T-cell (primary cell): ENCODE results near the gene BEAN1. TPM values are rescaled to one million over a fixed set of nuclear protein-coding genes. Genes with fewer than 3 reads are reported as not detected.

ENCODE experiments used
- ATAC-seq, 4 experiments: fragments of 200-7000 bp in 3 of 4; fragments of 150-1000 bp in 1 of 4; cut with Tn5 transposase; replicated peaks in 1 of 4; 1 replicate in 3 of 4; 2 replicates in 1 of 4; pipeline ENCODE4 v1.10.0; 2021; ENCODE audit warnings: moderate library complexity in 3 of 4, mild to moderate bottlenecking in 2 of 4, moderate number of reproducible peaks in 1 of 4
- CTCF ChIA-PET, 2 donors: fragments of 300-600 bp; sonication (Branson Sonifier 250); formaldehyde crosslinking; loops; one replicate each; lab custom pipeline; 2022; ENCODE audit warnings: antibody characterized with exemption in 2 of 2; lab: Charles Lee
- POLR2A ChIA-PET, 2 donors: fragments of 300-600 bp; sonication (Branson Sonifier 250); formaldehyde crosslinking; loops; one replicate each; lab custom pipeline; 2022; ENCODE audit warnings: antibody characterized with exemption in 2 of 2; lab: Charles Lee
- DNase-seq, 35 experiments: peaks; one replicate each; pipeline versions ENCODE4 v3.0.0 to v3.0.0-alpha.2; 2013 to 2023
- H3K27ac ChIP-seq: one replicate; pipeline ENCODE4 v1.5.1; 2013; ENCODE audit warnings: low read length
- H3K27me3 ChIP-seq, 2 experiments: replicated peaks in 1 of 2; 1 replicate in 1 of 2; 2 replicates in 1 of 2; pipeline versions ENCODE4 v1.6.1 to v1.7.0; 2013; ENCODE audit warnings: low read length in 1 of 2, mixed read lengths in 1 of 2; ENCODE audit not compliant: control insufficient read depth in 2 of 2, insufficient read depth in 2 of 2; ENCODE audit errors: extremely low read depth in 1 of 2
- H3K36me3 ChIP-seq, 2 donors: 1 replicate in 1 of 2; 2 replicates in 1 of 2; pipeline versions ENCODE4 v1.6.1 to v1.7.0; 2013; ENCODE audit warnings: low read length in 1 of 2; ENCODE audit not compliant: control insufficient read depth in 2 of 2, insufficient read depth in 1 of 2; ENCODE audit errors: extremely low read depth in 1 of 2
- H3K4me1 ChIP-seq, 2 experiments: 1 replicate in 1 of 2; 2 replicates in 1 of 2; pipeline versions ENCODE4 v1.6.1 to v1.7.0; 2013; ENCODE audit warnings: low read length in 2 of 2, mixed read lengths in 1 of 2; ENCODE audit not compliant: insufficient read depth in 2 of 2, control insufficient read depth in 1 of 2; ENCODE audit errors: extremely low read depth in 1 of 2
- H3K4me3 ChIP-seq, 2 donors: 1 replicate in 1 of 2; 2 replicates in 1 of 2; pipeline versions ENCODE4 v1.5.1 to v1.7.0; 2013; ENCODE audit warnings: mild to moderate bottlenecking in 2 of 2, low read length in 1 of 2, moderate library complexity in 1 of 2; ENCODE audit not compliant: control insufficient read depth in 1 of 2; ENCODE audit errors: extremely low read depth in 1 of 2
- H3K9me3 ChIP-seq: 2 replicates; pipeline ENCODE4 v1.7.0; 2013
- H3K27ac Mint-ChIP-seq, 2 donors: one replicate each; pipeline ENCODE4 v1.8.0; 2020 to 2021; ENCODE audit warnings: mild to moderate bottlenecking in 2 of 2, mixed read lengths in 2 of 2
- H3K27me3 Mint-ChIP-seq, 2 donors: one replicate each; pipeline ENCODE4 v1.8.0; 2021 to 2022; ENCODE audit warnings: mixed read lengths in 2 of 2
- H3K36me3 Mint-ChIP-seq: one replicate; pipeline ENCODE4 v1.8.0; 2021; ENCODE audit warnings: mixed read lengths
- H3K4me1 Mint-ChIP-seq, 3 donors: one replicate each; pipeline ENCODE4 v1.8.0; 2020 to 2022; ENCODE audit warnings: mixed read lengths in 3 of 3, mild to moderate bottlenecking in 1 of 3
- H3K4me3 Mint-ChIP-seq, 3 donors: one replicate each; pipeline ENCODE4 v1.8.0; 2020 to 2022; ENCODE audit warnings: mild to moderate bottlenecking in 3 of 3, mixed read lengths in 3 of 3, moderate library complexity in 3 of 3
- H3K9me3 Mint-ChIP-seq, 3 donors: one replicate each; pipeline ENCODE4 v1.8.0; 2020 to 2022; ENCODE audit warnings: mixed read lengths in 3 of 3
- WGBS: methylation state at CpG from one replicate; pipeline ENCODE4 v1.1.5; 2013; ENCODE audit warnings: missing lambda C conversion rate; ENCODE audit not compliant: insufficient coverage; 5-methylcytosine and 5-hydroxymethylcytosine counted together
- total RNA-seq, 35 experiments: library from RNA in 6 of 35; stranded (reverse) in 6 of 35; fragments of 120-200 nt in 1 of 35; gene quantifications; one replicate each; pipeline versions ENCODE4 v1.2.1 to v1.2.4 and lab custom pipeline; 2013 to 2026

BEAN1 gene
- total RNA-seq, 5 donors from 2014 or later (not counting 1 experiment from before 2014, with no cell fraction given) = not detected

DNA sequence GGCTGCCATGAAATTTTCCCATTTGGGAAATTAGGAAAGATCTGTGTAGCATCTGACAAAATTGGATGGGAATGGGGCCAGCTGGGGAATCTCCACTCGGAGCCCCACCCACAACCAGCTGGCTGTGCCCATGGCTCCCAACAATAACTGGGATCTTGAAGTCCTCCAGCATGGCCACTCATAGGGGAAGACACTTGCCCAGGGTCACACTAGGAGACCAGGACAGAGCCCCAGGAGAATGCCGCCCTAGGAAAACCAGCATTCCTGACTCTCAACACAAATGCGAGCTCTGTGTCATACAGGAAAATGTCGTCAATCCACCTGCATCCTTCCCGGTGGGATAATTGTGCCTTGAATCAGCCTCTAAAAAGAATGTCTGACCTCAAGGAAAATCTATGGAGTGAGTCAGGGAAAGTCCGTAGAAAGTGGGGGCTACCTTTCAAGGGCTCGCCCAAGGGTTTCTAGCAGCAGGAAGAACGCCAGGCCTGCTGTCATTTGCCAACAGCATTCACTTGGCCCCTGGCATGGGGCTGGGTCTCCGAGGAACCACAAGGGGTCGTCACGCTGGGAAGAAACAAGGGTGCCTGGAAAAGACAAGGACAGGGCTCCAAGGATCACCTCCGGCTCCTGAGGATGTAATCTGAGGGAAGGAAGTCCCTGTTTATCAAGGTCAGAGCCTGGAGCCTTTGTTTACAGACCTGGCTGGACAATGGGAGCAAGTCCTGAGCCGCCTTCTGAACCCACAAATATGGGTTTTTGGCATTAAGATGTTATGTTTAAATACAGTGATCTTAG lies 44.7 kb upstream of the BEAN1 start:
- H3K27me3 Mint-ChIP-seq = peaks cover 0 to 5% of the 10 kb centered on the region in 2 donors
- Histone ChIP-seq H3K9me3 (no peaks in the 10 kb centered on the region), H3K36me3 (no peaks in the 10 kb centered on the region), H3K27me3 (peaks cover 0 to 13% of the 10 kb centered on the region in 2 experiments), H3K4me3 (no peak overlapping the region), H3K27ac (no peak overlapping the region), H3K4me1 (no peaks in the 10 kb centered on the region)
- no peak overlapping the region for H3K27ac Mint-ChIP-seq
- CTCF ChIA-PET = interaction anchor here in 1 of 2 donors (0.5 kb wide), 1 partner anchor 925 kb away, joined by 3 read pairs; no protein-coding TSS in a partner anchor
- ATAC-seq = no peak
- H3K36me3 Mint-ChIP-seq = no peaks in the 10 kb centered on the region
- peaks cover 0 to 9% (median 5%) of the 10 kb centered on the region in 3 donors for H3K9me3 Mint-ChIP-seq
- DNase-seq = no peak
- 86% methylated on average over 9 of the region's 13 CpGs for WGBS
- POLR2A ChIA-PET = no interaction called here
- no peak overlapping the region for H3K4me3 Mint-ChIP-seq
- no peaks in the 10 kb centered on the region for H3K4me1 Mint-ChIP-seq

DNA sequence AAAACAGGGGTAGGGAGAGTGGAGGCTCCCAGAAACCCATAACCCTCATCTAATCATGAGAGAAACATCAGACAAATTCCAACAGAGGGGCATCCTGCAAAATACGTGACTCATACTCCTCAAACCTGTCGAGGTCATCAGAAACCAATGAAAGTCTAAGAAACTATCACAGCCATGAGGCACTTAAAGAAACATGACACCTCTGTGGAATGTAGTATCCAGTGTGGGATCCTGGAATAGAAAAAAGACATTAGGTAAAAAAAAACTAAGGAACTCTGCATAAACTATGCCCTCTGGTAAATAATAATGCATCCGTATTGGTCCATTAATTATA lies 44.2 kb upstream of the BEAN1 start:
- DNase-seq = no peak
- no peaks in the 10 kb centered on the region for H3K4me1 Mint-ChIP-seq
- ChIA-PET CTCF (no interaction called here), POLR2A (no interaction called here)
- peaks cover 0 to 9% (median 5%) of the 10 kb centered on the region in 3 donors for H3K9me3 Mint-ChIP-seq
- peaks cover 0 to 9% of the 10 kb centered on the region in 2 donors for H3K27me3 Mint-ChIP-seq
- no peaks in the 10 kb centered on the region for H3K36me3 ChIP-seq
- no peak overlapping the region for H3K27ac Mint-ChIP-seq
- peaks cover 0 to 19% of the 10 kb centered on the region in 2 experiments for H3K27me3 ChIP-seq
- H3K4me1 ChIP-seq = no peaks in the 10 kb centered on the region
- no peak overlapping the region for H3K4me3 Mint-ChIP-seq
- 100% methylated on average over 1 of the region's 3 CpGs for WGBS
- H3K4me3 ChIP-seq = no peak overlapping the region
- H3K9me3 ChIP-seq = no peaks in the 10 kb centered on the region
- H3K27ac ChIP-seq = no peak overlapping the region
- no peaks in the 10 kb centered on the region for H3K36me3 Mint-ChIP-seq
- no peak for ATAC-seq

DNA sequence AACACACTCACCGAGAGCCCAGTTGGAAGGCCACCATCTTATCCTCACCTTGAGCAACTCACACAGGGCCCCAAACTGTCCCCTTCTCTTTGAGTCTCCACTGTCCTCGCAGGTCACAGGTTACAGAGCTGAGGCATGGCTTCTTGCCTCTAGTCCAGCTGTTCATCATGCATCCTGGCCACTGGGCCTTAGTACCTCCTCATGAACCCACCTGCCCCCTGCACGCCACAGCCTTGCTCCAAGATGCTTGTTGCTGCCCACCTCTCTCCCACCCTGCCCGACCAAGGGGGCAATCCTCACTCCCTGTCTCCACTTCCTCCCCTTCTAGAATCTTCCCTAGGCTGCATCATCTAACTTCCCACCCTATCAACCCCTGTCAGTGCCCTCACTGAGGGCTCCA lies 43.5 kb upstream of the BEAN1 start:
- no peak overlapping the region for H3K27ac Mint-ChIP-seq
- Histone ChIP-seq H3K27me3 (peaks cover 0 to 22% of the 10 kb centered on the region in 2 experiments), H3K4me1 (no peaks in the 10 kb centered on the region), H3K27ac (no peak overlapping the region), H3K36me3 (no peaks in the 10 kb centered on the region), H3K9me3 (no peaks in the 10 kb centered on the region), H3K4me3 (no peak overlapping the region)
- H3K4me3 Mint-ChIP-seq = no peak overlapping the region
- 65% methylated on average over 3 of the region's 4 CpGs for WGBS
- ATAC-seq (no peak), DNase-seq (no peak)
- POLR2A ChIA-PET = no interaction called here
- CTCF ChIA-PET = no interaction called here
- peaks cover 0 to 12% of the 10 kb centered on the region in 2 donors for H3K27me3 Mint-ChIP-seq
- H3K4me1 Mint-ChIP-seq = no peaks in the 10 kb centered on the region
- no peaks in the 10 kb centered on the region for H3K36me3 Mint-ChIP-seq
- peaks cover 0 to 9% (median 5%) of the 10 kb centered on the region in 3 donors for H3K9me3 Mint-ChIP-seq

DNA sequence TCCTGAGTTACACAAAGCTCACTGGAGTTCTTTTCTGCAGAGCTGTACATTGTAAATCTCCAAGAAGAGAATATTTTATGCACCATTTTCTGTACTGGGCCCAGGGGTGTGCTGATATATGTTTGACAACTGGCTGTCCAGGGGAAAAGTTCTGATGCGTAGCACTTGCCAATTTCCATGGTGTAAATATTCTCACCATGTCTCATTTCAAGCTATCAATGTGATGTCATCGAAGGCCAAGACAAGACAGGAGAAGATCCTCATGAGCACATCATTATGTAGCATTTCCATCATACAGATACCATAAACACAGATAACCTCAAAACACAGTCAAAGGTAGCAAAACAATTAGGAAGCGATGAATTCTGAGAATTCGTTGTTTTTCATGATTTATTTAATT lies 41.7 kb upstream of the BEAN1 start:
- H3K27me3 Mint-ChIP-seq = peaks cover 0 to 12% of the 10 kb centered on the region in 2 donors
- H3K9me3 Mint-ChIP-seq = peaks cover 0 to 6% (median 2%) of the 10 kb centered on the region in 3 donors
- Histone ChIP-seq H3K36me3 (no peaks in the 10 kb centered on the region), H3K4me3 (no peak overlapping the region), H3K27me3 (peaks cover 0 to 26% of the 10 kb centered on the region in 2 experiments), H3K9me3 (no peaks in the 10 kb centered on the region), H3K4me1 (no peaks in the 10 kb centered on the region), H3K27ac (no peak overlapping the region)
- H3K36me3 Mint-ChIP-seq = no peaks in the 10 kb centered on the region
- ChIA-PET CTCF (no interaction called here), POLR2A (no interaction called here)
- ATAC-seq (no peak), DNase-seq (no peak)
- no peak overlapping the region for H3K27ac Mint-ChIP-seq
- H3K4me1 Mint-ChIP-seq = no peaks in the 10 kb centered on the region
- no peak overlapping the region for H3K4me3 Mint-ChIP-seq
- WGBS = no CpG with 5 or more reads among the region's 4 CpGs

DNA sequence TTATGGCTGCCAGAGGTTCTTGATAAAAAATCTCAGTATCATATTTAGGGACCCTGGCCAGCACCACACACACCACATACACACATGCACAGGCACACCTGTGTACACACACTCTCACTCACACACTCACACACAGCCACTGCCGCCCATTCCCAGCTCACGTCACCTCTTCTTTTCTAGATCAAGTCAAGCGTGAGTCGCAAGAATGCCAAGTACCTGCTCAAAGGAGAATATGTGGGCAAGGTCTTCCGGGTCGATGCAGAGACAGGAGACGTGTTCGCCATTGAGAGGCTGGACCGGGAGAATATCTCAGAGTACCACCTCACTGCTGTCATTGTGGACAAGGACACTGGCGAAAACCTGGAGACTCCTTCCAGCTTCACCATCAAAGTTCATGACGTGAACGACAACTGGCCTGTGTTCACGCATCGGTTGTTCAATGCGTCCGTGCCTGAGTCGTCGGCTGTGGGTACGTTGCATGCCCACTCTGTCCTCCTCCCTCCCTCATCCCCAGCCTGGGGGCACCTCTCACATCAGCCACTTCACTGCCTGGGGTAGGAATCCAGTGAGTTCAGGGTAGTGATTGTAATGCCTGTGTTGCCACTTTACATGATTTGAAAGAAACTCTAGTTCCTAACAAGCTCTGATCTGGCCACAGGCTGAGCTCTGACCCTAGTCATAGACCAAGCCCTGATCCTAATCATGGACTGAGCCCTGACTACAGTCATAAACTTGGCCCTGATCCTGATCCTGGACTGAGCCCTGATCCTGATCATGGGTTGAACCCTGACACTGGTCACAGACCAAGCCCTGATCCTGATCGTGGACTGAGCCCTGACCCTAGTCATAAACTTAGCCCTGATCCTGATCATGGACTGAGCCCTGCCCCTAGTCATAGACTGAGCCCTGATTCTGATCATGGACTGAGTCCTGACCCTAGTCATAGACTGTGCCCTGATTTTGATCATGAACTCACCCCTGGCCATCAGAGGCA lies 40.2 kb upstream of the BEAN1 start:
- ATAC-seq (no peak), DNase-seq (no peak)
- Mint-ChIP-seq H3K36me3 (no peaks in the 10 kb centered on the region), H3K27ac (no peak overlapping the region), H3K4me3 (no peak overlapping the region), H3K9me3 (no peaks in the 10 kb centered on the region), H3K27me3 (peaks cover 0 to 12% of the 10 kb centered on the region in 2 donors), H3K4me1 (no peaks in the 10 kb centered on the region)
- Histone ChIP-seq H3K36me3 (no peaks in the 10 kb centered on the region), H3K27ac (no peak overlapping the region), H3K4me3 (no peak overlapping the region), H3K9me3 (no peaks in the 10 kb centered on the region), H3K27me3 (peaks cover 0 to 26% of the 10 kb centered on the region in 2 experiments), H3K4me1 (no peaks in the 10 kb centered on the region)
- CTCF ChIA-PET = no interaction called here
- POLR2A ChIA-PET = no interaction called here
- WGBS = 89% methylated on average over 13 of the region's 20 CpGs

DNA sequence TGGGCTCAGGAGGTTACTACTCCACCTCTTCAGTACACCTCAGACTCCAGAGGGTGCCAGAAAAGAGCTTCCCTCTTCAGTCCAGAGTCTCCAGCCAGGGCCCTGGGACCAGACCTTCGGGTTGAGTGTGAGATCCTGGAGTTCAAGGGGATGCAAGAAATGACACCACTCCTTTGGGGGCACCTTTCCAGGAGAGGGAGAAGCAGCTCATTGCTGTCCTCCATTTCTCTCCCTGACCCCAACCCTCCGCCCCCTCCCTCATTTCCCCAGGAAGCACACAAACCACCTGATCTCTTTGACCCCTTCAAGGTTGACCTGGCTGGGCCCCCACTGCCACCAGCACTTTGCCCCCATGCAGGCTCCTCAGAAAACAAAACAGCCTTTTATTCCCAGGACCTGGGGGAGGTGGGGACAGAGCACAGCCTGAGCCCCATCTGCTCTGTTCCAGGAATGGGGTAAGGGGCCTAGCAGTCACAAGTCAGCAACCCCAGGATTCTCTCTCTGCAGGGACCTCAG lies 39.2 kb upstream of the BEAN1 start:
- POLR2A ChIA-PET = no interaction called here
- H3K27ac Mint-ChIP-seq = no peak overlapping the region
- peaks cover 0 to 12% of the 10 kb centered on the region in 2 donors for H3K27me3 Mint-ChIP-seq
- Histone ChIP-seq H3K4me3 (no peak overlapping the region), H3K9me3 (no peaks in the 10 kb centered on the region), H3K4me1 (no peaks in the 10 kb centered on the region), H3K27me3 (peaks cover 0 to 22% of the 10 kb centered on the region in 2 experiments), H3K36me3 (no peaks in the 10 kb centered on the region), H3K27ac (no peak overlapping the region)
- H3K9me3 Mint-ChIP-seq = no peaks in the 10 kb centered on the region
- ATAC-seq (no peak), DNase-seq (no peak)
- WGBS = 86% methylated on average over 1 of the region's 2 CpGs
- H3K4me1 Mint-ChIP-seq = no peaks in the 10 kb centered on the region
- H3K36me3 Mint-ChIP-seq = no peaks in the 10 kb centered on the region
- CTCF ChIA-PET = no interaction called here
- no peak overlapping the region for H3K4me3 Mint-ChIP-seq
